HG02885 (cell line): ENCODE results near the gene CAMK1D.

Experiments used
- ATAC-seq: cut with Tn5 transposase; IDR thresholded peaks from one replicate; pipeline ENCODE4 v1.9.1; 2021; ENCODE audit warnings: mild to moderate bottlenecking; ENCODE audit not compliant: unreplicated experiment, poor library complexity

Gene CAMK1D

GRCh38 chr10:12661671-12662070 is 312.3 kb downstream of the CAMK1D start:
- no peak for ATAC-seq

DNA sequence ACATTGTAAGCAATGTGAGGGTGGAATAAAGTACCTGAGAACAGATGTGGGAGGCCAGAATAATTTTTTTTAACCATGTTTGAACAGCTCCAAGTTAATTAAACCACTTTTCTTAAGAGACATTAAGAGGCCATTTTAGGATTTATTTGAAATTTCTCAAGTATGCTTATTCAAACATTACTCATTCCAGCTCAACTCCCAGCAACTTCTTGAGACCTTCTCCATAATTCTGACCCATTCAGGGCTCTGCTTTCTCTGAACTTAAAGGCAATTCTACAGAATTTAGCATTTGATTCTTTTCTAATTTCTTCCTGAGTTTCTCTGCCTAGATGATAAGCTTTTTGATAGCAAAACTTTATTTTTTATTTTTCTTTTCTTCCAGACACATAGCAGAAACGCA is 314.5 kb downstream of the CAMK1D start:
- ATAC-seq, result no peak

- no peak for ATAC-seq
These were observed 316.2 kb downstream of the CAMK1D start for GRCh38 chr10:12665501-12665900.

DNA sequence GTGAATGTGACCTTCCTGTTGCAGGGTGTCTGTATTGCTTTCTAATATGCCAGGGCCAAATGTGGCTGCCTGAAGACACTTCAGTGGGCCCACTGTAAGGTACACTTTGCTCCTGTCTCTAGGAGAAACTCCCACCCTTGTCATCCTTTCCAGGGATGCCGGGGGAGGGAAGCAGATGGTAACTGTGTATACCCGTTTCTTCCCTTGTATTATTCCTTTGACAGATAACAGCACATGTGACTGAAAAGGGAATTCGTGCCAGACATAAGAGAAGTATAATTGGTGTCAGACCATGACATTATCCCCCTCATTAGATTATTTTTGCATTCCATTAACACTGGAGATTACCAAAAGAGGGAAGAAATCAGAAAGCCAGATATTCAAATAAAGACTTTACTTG is 317.7 kb downstream of the CAMK1D start:
- ATAC-seq, result no peak

GRCh38 chr10:12668634-12669033 is 319.3 kb downstream of the CAMK1D start:
- ATAC-seq, result no peak

DNA sequence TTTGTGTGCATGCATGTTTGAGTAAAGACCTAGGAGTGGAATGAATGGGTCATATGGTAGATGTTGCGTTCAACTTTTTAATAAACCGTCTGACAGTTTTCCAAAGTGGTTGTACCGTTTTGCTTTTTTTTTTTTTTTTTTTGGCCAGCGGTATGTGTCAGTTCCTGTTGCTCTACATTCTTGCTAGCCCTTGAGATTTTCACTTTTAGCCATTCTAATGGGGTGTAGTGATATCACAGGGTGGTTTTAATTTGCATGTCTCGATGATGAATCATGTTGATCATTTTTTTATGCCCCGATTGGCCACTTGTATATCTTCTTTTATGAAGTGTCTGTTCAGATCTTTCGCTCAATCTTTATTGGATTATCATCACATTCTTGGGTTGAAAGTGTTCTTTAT is 320.7 kb downstream of the CAMK1D start:
- ATAC-seq, result no peak

DNA sequence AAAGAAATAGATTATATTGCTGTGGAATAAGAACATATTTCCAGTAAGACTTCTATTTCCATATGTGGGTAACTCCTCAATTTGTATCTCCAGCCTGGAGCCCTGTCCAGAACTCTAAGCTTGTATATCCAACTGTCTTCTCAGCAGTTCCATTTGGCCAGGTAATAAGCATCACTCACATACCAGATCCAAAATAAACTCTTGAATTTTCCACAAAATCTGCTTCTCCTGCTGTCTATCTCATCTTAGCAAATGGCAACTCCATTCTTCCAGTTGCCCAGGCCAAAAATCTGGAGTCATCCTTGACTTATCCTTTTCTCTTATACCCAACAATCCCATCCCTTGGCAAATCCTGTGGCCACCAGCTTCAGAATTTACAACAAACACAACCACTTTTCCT is 325.8 kb downstream of the CAMK1D start:
- no peak for ATAC-seq

DNA sequence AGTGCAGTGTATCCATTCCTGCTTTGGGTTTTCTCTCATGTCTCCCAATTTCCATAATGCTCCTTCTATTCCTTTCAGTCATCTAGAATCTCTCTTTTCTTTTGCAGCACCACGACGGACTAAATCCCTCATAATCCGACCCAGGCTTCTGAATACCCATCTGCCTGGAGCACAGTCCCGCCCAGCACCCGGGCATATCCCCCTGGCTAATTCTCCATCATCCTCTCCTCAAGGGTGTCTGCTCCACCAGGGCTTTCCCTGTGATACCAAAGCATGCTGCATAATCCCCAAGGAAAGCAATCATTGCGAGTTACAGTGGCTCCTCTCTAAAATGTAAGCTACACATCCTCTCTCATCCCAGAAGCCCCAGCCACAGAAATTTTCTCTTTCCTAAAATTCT is 330.3 kb downstream of the CAMK1D start:
- ATAC-seq, result no peak

- no peak for ATAC-seq
These were observed 331.9 kb downstream of the CAMK1D start for GRCh38 chr10:12681252-12681651.

DNA sequence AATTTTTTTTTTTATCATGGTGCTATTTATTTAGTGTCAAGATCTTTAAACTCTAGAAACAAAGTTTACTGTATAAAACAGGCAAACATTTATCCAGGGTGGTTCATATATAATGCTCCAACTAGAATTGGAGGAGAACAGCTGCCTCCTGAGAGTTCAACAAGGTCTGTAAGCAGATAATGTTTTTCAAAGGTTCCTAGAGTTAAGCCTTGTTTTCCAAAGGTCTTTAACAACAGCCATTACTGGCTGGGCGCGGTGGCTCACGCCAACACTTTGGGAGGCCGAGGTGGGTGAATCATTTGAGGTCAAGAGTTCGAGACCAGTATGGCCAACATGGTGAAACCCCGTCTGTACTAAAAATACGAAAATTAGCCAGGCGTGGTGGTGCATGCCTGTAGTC is 335.4 kb downstream of the CAMK1D start:
- ATAC-seq, result no peak

DNA sequence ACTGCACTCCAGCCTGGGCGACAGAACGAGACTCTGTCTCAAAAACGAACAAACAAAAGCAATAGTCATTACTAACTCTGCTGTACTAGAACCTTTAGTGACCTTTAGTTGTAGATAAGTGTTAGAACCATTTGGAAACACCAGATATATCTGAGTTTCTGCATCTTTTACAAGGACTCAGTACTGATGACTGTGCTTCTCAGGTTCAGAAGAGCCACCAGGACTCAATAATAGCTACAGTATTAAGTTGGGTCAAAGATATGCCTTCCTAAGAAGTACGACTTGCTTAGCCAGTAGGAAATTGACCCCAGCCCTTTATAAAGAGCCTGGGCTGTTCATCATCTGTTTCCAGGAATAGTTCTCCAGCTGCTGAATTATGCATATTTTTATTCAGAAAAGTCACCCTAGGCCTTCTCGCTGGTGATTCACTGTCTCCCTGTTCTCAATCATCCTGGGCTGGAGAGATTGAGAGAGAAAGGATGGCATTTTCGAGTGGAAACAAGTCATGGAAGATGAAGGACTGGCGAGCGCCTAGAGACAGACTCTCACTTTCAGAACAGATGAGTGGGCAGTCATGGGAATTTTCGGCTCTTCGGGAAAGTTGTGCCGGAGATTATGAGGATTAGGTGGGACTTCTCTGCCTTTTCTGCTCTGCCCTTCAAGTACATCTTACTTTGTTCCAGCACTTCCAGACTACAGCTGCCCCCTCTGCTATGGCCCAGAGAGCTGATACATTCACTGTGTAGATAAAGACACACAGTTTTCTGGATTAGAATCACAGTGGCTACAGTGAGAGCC is 336.1 kb downstream of the CAMK1D start:
- ATAC-seq, result no peak

DNA sequence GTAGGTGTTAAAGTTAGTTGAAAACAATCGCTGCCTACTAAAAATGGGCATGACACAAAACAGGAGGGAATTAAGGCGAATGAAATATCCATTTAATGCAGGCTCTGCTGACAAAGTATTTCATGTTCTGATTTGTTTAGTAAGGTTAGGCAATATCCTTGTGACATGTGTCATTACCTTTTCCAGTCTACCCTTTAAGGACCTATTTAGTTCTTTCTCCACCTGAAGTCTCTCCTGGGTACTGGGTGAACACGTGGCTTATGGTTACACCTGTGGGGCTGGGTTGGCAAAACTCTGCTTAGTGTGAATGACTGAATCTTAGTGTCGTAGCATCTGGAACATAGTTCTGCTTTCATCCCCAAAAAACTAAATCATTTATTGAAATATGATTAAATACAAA is 338.6 kb downstream of the CAMK1D start:
- no peak for ATAC-seq

DNA sequence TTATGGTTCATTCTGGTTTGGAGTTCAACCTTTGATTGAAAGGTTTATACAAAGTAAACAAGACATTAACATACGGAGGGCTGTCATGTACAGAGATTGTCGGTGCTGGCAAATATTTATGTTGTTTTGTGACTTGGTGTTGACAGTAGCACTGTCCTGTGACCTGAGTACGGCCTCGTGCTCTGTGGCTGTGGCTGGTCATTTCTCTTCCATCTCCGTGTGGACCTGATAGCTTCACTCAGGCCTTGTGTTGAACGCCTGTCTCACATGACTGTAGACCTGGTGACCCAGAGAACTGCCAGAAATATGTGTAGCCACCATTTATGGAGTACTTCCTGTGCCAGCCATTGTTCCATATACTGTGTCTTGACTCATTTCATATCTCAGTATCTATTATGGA is 340.5 kb downstream of the CAMK1D start:
- ATAC-seq, result no peak

- no peak for ATAC-seq
These were observed 341.3 kb downstream of the CAMK1D start for GRCh38 chr10:12690525-12691126.

DNA sequence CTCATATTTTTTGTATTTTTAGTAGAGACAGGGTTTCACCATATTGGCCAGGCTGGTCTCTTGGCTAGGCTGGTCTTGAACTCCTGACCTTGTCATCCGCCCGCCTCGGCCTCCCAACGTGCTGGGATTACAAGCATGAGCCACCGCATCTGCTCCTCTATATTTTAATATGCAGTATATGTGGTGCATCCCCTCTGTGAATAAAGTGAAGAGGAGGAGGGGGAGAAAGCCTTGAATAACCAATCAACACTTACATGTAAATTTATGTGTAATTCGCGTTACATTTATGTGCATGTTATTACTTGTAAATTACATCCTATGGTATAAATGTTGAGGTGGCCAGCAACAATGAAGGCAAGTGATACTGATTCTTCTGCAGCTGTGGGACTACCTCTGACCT is 342.2 kb downstream of the CAMK1D start:
- ATAC-seq, result no peak

GRCh38 chr10:12697764-12698163 is 348.4 kb downstream of the CAMK1D start:
- ATAC-seq, result no peak

GRCh38 chr10:12699258-12699700 is 349.9 kb downstream of the CAMK1D start:
- ATAC-seq, result no peak

GRCh38 chr10:12699781-12700556 is 350.6 kb downstream of the CAMK1D start:
- no peak for ATAC-seq

GRCh38 chr10:12700557-12700874 is 351.2 kb downstream of the CAMK1D start:
- ATAC-seq, result no peak

GRCh38 chr10:12701696-12702095 is 352.3 kb downstream of the CAMK1D start:
- ATAC-seq, result no peak

DNA sequence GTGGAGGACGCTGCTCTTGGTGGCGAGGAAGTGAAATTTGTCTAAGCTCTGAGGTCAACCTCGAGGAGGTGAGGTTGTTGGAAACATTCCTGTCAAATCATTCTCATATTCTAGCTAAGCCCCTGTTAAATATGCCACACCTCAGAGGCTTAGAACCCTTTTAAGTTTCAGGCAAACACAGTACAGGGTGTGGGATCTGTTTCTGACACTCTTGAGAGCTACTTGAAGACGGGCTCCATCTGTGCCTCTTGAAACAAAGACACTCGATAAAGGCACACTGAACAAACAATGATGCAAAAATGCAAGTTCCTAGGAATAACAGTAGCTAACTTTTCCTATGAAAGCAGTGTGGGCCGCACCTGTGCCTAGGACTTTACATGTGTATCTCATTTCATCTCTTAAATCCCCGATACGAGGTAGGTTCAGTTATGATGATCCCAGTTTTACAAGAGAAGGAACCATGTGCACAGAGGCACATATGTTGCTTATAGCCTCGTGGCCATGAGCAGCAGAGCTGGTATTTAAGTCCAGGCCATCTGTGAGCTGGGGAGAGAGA is 352.9 kb downstream of the CAMK1D start:
- no peak for ATAC-seq
